NCI-H524 (cell line): ENCODE measurements around the gene MED13L.
A peak's percentile ranks its signal among the peaks of the same experiment; 100 is the strongest.

Experiments
- DNase-seq, 2 experiments: peaks; one replicate each; lab custom pipeline; 2025; lab: John Stamatoyannopoulos, UW

MED13L gene

GRCh38 chr12:115943630-115944391 is 333.7 kb downstream of the MED13L start:
- DNase-seq = no peak

GRCh38 chr12:115943310-115943629 is 334.2 kb downstream of the MED13L start:
- DNase-seq = no peak

- DNase-seq = no peak
Measured at GRCh38 chr12:115942346-115942745, 335.1 kb downstream of the MED13L start.

GRCh38 chr12:115941362-115941761 is 336.1 kb downstream of the MED13L start:
- peak; percentile 29 to 55 for DNase-seq

- no peak for DNase-seq
Measured at GRCh38 chr12:115938794-115939377, 338.6 kb downstream of the MED13L start.

GRCh38 chr12:115936997-115937916 is 340.2 kb downstream of the MED13L start:
- DNase-seq = no peak

GRCh38 chr12:115934877-115935276 is 342.6 kb downstream of the MED13L start:
- no peak for DNase-seq

- no peak for DNase-seq
Measured at GRCh38 chr12:115934046-115934445, 343.4 kb downstream of the MED13L start.

- DNase-seq = no peak
Measured at GRCh38 chr12:115932066-115932465, 345.4 kb downstream of the MED13L start.

GRCh38 chr12:115930336-115930735 is 347.2 kb downstream of the MED13L start:
- no peak for DNase-seq

- no peak for DNase-seq
Measured at GRCh38 chr12:115926037-115926670, 351.3 kb downstream of the MED13L start.

GRCh38 chr12:115923851-115924250 is 353.6 kb downstream of the MED13L start:
- DNase-seq = no peak

GRCh38 chr12:115922952-115923564 is 354.4 kb downstream of the MED13L start:
- DNase-seq = peak in 1 of 2 experiments; percentile 44

- DNase-seq = no peak
Measured at GRCh38 chr12:115920395-115921183, 356.9 kb downstream of the MED13L start.

- no peak for DNase-seq
Measured at GRCh38 chr12:115918763-115919162, 358.7 kb downstream of the MED13L start.

- DNase-seq = no peak
Measured at GRCh38 chr12:115916910-115917668, 360.4 kb downstream of the MED13L start.

GRCh38 chr12:115914122-115914521 is 363.4 kb downstream of the MED13L start:
- DNase-seq = no peak

GRCh38 chr12:115912440-115912839 is 365.1 kb downstream of the MED13L start:
- DNase-seq = no peak

- DNase-seq = no peak
Measured at GRCh38 chr12:115911360-115911759, 366.1 kb downstream of the MED13L start.

- no peak for DNase-seq
Measured at GRCh38 chr12:115910057-115910456, 367.4 kb downstream of the MED13L start.
